RPMI8226 (cell line): ENCODE measurements around the gene ZNF776.
"Not testable (repeated sequence)": the region's sequence is repeated elsewhere in the genome, so short reads cannot be mapped to it uniquely, and the experiment has no call there.

Experiments
- DNase-seq: peaks from one replicate; pipeline ENCODE4 v3.0.0-alpha.2; 2015

ZNF776 gene

DNA sequence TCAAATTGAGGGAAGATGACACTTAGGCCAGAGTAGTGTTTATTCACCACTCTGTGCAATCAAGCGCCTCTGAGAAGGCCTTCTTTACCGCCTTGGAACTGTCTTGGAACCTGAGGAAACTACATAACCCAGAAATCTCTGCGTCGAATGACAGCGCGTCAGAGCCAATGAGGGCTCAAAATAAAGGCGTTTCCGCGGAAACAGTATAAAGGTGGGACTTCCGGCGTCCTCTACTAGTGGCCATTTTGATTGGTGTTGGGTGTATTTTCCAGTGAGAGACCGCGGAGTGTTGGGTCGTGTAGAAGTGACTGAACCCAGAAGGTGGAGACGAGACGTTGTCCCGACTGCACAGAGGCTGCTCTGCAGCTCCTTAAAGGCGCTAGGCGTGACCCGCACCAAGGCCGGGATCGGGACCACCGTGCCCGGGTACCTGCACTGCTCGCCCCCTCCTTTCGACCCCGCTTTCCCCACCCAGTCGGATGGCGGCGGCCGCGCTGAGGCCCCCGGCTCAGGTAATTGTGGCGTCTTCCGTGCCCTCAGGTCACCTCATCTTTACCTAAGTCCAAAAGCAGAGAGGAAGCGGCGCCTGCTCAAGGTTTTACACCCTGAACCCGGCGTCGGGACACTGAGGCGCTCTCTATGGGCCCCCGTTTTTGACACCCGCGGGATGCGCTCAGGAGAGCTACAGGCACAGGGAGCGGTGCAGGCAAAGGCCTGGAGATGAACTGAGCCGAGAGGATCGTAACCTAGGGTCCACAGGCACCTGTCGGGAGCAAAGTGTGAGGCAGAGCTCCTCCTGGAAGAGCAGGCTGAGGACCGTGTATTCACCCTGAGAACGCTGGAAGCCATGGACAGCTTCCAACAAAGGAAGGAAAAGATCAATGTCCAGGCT, at the start of gene ZNF776:
Gene ZNF776 (plus strand): TSS at position 236 of the 892 bp plus-strand sequence. CDS start 244 bp downstream, at position 480.
- DNase-seq = peak; percentile 94

DNA sequence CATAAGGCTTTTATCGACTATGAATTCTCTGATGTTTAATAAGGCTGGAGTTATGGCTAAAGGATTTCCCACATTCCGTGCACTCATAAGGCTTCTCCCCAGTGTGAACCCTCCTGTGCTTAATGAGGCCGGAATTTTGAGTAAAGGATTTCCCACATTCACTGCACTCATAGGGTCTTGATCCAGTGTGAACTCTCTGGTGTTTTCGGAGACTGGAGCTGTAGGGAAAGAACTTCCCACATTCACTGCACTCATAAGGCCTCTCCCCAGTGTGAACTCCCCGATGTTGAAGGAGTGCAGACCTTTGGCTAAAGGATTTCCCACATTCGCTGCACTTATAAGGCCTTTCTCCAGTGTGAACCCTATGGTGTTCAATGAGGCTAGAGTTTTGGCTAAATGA, 45.0 kb upstream of the ZNF776 start:
- DNase-seq = no peak

DNA sequence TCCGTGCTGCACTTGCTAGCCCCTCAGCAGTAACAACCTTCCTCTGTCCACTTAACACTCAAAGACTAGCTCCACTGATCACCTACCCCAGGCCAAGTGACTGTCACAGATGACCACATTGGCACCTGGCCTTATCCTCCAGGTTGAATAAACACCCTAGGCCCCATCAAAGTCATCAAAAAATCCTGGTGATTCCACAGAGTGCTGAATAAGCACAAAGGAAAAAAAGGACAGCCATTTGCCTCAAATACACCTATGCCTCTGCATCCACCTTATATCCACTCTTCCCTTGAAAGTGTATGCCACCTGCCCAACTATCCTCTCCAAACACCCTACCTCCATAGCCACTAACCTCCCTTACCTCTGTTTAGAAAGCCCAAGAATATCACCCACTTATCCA, 40.3 kb upstream of the ZNF776 start:
- no peak for DNase-seq

DNA sequence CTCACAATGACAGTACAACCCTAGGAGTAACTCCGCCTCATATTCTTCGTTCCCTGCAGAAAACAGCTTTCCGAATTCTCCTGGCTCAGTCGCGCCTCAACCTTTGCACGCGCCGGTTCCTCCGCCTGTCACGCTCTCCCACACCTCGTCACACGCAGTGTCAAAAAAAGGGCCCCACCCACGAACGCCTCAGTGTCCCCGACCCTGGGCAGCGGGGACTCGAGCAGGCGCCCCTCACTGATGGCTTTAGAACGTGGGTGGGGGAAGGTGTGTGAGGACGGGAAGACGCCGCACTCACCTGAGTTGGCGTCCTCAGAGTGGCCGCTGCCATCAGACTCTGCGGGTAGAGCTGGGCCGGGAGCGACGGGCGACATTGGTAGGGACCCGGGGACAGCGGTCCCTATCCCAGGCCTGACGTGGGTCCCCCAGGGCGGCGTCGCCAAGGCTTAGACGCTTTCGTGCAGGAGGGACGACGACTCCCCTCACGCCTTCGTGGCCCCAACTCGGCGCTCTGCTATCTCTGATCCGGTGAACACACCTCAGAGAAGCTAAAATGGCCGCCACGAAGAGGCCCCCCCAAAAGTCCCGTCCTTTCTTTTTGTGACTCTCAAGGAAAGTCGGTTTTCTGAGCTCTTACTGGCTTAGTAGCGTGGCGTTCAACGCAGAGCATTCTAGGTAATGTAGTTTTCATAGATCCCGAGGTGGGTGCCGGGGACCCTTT, 37.8 kb upstream of the ZNF776 start, which contains the start of gene ZNF154:
Gene ZNF154 (minus strand): TSS at position 564 of the 721 bp plus-strand sequence. CDS start 233 bp downstream, at position 331.
- DNase-seq = no peak

DNA sequence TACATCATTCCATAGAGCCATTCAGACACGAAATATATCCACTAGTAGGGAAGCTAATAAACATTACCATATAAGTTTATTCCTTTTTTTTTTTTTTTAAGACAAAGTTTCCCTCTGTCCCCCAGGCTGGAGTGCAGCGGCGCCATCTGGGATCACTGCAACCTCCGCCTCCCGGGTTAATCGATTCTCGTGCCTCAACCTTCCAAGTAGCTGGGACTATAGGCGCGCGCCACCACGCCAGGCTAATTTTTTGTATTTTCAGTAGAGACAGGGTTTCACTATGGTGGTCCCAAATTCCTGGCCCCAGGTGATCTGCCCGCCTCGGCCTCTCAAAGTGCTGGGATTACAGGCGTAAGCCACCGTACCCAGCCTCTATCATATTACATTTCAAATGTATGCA, 37.0 kb upstream of the ZNF776 start:
- no peak for DNase-seq

DNA sequence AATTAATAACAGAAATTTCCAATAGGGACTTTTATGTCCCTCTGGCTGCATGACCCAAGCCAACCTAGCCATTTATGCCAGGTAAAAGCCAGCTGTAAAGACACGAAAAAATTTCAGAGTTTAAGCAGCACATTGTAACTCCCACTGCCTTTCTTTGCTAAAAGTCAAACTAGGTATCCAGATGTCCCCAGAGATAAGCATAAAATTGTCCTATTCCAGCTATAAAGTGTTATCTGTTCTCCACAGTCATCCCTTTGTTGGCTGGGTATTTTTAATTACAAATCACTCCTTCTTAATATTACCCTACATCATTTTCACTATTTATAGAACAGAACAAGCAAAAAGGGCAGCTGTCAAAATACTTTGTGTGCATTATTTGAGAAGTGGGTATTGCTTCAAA, 34.4 kb upstream of the ZNF776 start:
- DNase-seq = no peak

DNA sequence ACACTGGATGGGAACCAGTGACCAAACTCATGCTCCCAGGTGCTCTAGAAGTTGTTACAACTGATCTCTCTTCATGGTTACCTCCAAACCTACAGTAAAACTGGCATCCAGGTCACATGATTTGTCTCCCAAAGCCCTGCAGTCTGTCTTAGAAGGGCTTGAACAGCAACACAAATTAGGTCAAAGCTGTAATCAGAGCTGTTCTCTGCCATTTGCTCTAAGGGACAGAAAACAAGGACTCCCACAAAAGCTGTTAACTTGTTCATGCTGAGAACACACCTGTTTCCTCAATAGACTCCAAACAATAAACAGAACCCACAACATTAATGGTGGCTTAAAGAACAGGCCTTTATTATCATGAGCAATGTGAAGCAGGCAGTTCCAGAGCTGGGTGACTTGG, 27.2 kb upstream of the ZNF776 start:
- no peak for DNase-seq

DNA sequence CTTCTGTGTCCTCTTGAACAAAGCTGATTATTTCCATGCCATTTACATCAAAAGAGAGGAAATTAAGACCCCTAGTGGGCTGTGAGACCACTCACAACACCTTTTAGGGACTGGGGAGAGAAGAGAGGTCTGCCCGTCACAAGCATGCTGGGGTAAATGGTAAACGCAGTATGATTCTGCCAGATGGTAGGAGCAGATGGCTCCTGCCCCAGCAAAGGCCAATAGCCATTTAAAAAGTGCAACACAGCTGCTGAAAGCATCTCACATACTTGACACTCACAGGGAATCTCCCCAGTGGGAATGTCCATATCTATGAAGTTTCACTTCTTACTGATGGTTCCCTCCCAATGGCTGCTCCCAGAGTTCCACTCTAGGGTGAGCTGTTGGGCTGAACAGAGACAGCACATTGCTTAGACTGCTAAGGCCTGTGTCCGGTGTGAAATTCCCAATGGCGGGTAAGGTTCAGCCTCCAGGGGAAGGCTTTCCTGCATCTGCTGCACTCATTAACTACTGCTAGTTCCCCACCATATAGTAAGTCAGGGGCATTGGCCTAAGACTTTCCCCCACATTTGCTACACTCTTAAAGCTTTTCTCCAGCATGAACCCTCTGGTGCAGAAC, 26.6 kb upstream of the ZNF776 start:
- no peak for DNase-seq

DNA sequence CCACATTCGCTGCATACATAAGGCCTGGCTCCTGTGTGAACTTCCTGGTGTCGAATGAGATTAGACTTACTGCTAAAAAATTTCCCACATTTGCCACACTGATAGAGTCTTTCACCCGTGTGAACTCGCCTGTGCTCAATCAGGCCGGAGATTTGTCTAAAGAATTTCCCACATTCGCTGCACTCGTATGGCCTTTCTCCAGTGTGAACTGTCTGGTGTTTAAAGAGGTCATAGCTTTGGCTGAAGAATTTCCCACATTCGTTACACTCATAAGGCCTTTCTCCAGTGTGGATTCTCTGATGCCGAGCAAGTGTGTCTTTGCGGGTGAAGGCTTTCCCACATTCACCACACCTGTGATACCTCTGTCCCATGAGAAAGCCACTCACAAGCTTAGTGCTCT, 25.7 kb upstream of the ZNF776 start:
- no peak for DNase-seq

DNA sequence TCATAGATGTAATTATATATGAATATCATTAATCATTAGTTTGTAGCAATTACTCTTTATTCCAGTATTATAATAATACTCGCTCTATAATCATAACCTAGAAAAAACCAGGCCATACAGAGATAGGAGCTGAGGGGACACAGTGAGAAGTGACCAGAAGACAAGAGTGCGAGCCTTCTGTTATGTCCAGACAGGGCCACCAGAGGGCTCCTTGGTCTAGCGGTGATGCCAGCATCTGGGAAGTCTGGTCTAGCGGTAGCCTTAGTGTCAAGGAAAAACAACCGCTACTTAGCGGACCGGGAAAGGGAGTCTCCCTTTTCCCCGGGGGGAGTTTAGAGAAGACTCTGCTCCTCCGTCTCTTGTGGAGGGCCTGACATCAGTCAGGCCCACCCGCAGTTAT, 8.3 kb upstream of the ZNF776 start:
- peak; percentile 5 for DNase-seq

DNA sequence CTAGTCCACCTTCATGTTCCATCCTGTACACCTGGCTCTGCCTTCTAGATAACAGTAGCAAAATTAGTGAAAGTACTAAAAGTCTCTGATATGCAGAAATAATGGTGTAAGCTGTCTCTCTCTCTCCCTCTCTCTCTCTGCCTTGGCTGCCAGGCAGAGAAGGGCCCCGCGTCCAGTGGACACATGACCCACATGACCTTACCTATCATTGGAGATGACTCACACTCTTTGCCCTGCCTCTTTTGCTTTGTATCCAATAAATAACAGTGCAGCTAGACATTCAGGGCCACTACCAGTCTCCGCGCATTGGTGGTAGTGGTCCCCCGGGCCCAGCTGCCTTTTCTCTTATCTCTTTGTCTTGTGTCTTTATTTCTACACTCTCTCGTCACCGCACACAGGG, 7.8 kb upstream of the ZNF776 start:
- DNase-seq = not testable (repeated sequence)

DNA sequence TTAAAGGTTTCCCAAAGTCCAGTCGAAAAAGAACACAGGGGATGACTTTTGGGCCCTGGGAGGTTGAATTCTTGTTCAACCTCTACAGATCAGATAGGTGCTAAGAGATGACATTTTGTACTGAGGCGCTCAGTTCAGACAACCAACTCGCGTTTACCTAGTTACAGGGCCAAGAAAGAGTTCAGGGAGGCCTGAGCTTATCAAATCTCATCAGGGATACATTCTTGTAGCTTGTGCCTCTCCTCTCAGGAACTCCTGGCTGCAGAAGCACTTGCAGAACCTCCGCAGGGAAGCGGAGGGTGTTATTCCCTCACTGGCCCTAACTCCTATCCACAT, 825 bp downstream of the ZNF776 start:
- no peak for DNase-seq

DNA sequence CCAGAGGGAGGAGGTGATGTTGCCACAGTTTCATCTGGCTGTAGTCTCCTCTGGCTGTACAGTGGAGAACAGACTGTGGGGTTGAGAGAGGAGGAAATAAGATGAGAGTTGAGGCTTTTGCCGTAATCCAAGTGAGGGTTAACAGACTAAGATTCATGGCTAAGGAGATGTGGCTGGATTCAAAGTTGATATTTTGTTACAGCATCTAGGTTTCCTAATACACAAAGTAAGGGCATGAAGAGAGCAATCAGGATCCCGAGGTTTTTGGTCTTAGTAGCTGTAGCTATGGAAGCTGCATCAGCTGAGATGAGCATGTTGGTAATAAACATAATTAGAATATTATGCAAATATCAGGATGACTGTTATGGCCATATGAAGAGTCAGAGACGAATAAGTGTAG, 1.4 kb downstream of the ZNF776 start:
- DNase-seq = no peak

DNA sequence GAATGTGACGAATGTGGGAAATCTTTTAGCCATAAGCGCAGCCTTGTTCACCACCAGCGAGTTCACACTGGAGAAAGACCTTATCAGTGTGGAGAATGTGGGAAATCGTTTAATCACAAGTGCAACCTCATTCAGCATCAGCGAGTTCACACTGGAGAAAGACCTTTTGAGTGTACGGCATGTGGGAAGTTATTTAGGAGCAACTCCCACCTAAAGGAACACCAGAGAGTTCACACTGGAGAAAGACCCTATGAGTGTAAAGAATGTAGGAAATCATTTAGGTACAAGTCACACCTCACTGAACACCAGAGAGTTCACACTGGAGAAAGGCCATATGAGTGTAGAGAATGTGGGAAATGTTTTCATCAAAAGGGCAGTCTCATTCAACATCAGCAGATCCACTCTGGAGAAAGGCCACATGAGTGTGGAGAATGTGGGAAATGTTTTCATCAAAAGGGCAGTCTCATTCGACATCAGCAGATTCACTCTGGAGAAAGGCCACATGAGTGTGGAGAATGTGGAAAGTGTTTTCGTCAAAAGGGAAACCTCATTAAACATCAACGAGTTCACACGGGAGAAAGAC, 7.6 kb downstream of the ZNF776 start:
- DNase-seq = no peak

DNA sequence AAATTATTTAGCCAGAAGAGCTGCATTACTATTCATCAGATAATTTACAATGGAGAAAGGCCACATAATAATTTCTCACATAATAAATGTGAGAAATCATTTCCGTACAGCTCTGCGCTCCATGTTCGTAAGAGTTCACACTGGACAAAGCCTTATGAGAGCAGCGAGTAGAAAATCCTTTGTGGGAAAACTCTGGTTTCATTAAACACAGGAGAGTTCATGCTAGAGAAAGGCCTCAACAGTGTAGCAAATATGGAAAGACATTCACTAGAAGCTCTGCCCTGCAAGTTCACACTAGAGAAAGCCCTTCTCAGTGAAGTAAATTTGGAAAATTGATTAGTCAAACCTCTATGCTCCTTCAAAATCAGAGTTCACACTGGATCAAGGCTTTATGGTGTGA, 8.4 kb downstream of the ZNF776 start:
- DNase-seq = no peak

DNA sequence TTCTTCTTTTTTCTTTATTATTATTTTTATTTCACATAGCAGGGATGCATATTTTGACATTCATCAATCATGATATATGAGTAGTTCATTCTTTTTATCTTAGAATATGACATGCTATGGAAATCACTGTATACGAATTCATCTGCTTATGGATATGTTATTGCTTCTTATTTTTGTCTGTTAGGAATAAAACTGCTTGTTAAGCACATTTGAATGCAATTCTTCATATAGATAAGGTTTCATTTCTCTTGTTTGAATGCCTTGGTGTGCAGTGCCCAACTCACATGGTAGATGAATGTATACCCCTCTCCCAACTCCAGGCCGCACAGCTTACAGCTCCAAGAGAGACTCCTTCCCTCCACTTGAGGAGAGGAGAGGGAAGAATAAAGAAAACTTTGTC, 11.3 kb downstream of the ZNF776 start:
- no peak for DNase-seq

DNA sequence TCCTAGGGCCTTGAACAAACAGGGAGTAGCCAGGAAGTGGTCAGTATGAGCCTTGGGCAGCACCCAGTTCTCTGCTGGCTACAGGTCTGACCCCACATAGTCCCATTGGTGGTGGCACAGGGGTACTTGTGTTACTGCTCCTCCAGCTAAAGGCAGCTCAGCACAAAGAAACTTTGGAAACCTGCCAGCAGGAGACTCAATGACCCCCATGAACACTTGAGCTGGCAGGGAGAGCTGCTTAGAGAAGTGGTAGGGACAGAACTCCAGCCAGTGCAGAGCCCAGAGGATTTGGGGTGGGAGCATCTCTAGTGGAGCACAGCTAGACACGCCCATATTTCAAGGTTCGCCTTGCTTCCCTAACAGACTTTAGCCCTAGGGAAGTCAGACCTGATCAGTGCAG, 12.5 kb downstream of the ZNF776 start:
- no peak for DNase-seq

DNA sequence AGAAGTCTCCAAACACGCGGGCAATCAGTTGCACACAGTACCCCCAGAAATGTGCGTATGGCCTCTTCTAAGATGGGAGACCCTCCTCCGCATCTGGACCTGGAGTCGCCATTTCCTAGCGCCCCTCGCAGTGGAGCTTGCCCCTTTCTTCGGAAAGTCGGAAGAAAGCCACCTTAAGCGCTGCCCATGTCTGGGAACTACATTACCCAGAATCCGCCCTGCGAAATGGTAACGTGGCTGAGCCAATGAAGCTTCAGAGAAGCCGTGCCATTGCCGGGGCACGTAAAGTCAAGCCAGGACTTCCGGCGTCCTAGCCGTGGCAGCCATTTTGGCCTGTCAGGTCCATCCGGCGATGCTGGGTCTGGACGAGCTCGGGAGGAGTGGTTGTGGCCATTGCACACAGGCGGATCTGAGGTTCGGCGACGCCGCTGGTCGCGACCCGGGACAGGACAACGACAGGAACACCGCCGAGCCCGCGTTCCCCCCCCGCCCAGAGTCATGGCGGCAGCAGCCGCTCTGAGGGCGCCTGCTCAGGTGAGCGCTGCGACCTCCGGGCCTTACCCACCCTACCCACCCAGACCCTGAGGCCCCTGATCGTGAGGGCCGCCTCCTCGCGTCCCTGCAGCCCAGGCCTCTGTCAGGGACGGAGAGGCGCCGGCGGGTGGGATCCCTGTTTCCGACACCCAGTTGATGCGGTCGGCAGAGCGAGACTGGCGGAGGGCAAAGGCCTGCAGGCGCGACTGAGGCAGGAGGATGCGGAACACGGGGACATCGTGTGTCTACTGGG, 22.9 kb downstream of the ZNF776 start, which contains the start of gene ZNF586:
Gene ZNF586 (plus strand): TSS at position 332 of the 787 bp plus-strand sequence. CDS start 167 bp downstream, at position 499.
- DNase-seq = peak; percentile 95

DNA sequence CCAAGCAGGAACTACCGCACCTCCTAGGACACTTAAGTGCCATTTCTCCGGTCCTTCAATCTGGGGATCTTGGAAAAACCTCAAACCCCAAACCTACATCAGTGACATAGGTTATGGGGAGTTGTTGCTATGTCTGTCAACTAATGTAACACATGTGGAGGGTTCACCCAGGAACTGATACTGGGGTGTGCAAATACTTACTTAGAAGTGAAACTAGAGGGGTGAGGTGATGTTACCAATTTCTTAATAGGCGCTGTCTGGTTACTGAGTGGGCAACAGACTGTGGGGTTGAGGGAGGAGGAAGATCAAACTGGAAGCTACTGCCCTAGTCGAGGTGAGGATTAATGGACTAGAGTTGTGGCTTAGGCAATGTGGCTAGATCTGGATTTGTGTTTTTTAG, 24.8 kb downstream of the ZNF776 start:
- DNase-seq = no peak

DNA sequence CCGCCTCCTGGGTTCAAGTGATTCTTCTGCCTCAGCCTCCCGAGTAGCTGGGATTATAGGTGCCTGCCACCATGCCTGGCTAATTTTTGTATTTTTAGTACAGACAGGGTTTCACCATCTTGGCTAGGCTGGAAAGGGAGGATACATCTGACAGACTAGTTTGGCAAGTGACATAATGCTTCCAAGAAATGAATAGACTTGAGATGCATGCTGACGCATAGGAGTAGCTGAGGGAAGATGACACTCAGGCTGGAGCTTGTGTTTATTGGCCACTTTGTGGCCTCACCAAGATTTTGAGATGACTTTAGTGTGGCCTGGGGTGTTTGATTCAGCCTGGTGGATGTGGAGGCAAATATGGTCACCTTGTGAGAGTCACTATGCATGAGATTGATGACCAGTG, 26.9 kb downstream of the ZNF776 start:
- DNase-seq = no peak

DNA sequence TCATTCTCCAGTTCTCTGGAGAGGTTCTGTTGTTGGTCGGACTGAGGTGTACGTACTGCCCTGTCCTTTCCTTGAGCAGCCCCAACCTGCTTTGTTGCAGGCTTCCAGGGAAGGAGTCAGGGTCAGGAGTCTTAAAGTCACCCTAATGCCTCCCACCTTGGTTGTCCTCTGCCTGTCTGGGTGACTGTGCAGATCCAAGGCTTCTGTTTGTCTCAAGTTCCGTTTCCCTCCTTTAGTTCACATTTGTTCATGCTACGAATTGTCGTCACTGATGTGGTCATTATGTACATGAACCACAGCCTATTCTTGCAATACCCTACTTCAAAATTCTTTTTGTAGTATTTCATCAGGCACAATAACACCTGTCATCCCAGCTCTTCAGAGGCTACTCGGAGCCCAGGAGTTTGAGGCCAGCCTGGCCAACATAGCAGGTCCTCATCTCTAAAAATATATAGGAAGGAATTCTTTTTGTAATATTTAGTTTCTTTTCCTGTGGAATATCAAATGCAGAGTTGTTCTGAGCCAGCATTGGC, 30.2 kb downstream of the ZNF776 start:
- no peak for DNase-seq

DNA sequence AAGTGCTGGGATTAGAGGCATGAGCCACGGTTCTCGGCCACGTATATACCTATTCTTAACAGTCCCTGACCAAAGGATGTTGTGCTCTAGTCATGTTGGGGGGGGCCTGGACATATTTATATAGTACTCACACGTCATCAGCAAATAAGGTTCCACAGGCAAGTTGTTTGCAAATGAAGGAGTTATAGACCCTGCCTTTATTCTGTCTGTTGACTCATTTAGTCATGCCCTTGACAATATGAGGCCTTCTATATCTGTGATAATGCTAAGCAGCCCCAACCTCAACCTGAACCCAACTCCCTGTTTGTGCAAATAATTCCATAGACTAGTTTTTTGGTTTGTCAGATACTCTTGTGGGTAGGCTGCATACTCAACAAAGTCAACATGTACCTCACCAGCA, 31.7 kb downstream of the ZNF776 start:
- no peak for DNase-seq
